22Rv1 (cell line): Measurements from ENCODE around the gene PPP3R1.

Source experiments
- CTCF ChIP-seq: fragments of 450-650 bp; IDR thresholded peaks from 2 replicates; pipeline ENCODE4 v1.5.1; 2017; ENCODE audit warnings: mild to moderate bottlenecking
- ZFX ChIP-seq: fragments of 450-650 bp; IDR thresholded peaks from 2 replicates; pipeline ENCODE4 v1.6.1; 2017; ENCODE audit warnings: antibody characterized with exemption, borderline replicate concordance

GRCh38 chr2:68251187-68251854, 1.0 kb downstream of the PPP3R1 start:
- TF ChIP-seq CTCF (peak; percentile 78), ZFX (no peak)
